Neuronal stem cell (in vitro differentiated cells): ENCODE results near the gene SOBP.
A peak's percentile ranks its signal among the peaks of the same experiment; 100 is the strongest.

Experiments
- DNase-seq: peaks from one replicate; pipeline ENCODE4 v3.0.0-alpha.2; 2013; ENCODE audit warnings: low spot score
- H2AFZ ChIP-seq: one replicate; pipeline ENCODE4 v1.6.1; 2013; ENCODE audit warnings: mild to moderate bottlenecking, low read length, inconsistent platforms
- H2AK5ac ChIP-seq: 2 replicates; pipeline ENCODE4 v1.6.1; 2013; ENCODE audit warnings: low read depth, mild to moderate bottlenecking, inconsistent platforms, low read length, moderate library complexity, mixed read lengths
- H2BK120ac ChIP-seq: 2 replicates; pipeline ENCODE4 v1.6.1; 2013; ENCODE audit warnings: low read depth, mild to moderate bottlenecking, inconsistent platforms, low read length, moderate library complexity, mixed read lengths
- H2BK12ac ChIP-seq: one replicate; pipeline ENCODE4 v1.6.1; 2013; ENCODE audit warnings: low read length, inconsistent platforms
- H2BK15ac ChIP-seq: 2 replicates; pipeline ENCODE4 v1.6.1; 2013; ENCODE audit warnings: mild to moderate bottlenecking, low read length, inconsistent platforms, mixed read lengths
- H2BK5ac ChIP-seq: one replicate; pipeline ENCODE4 v1.6.1; 2013; ENCODE audit warnings: inconsistent platforms, mild to moderate bottlenecking, low read length, moderate library complexity
- H3K14ac ChIP-seq: one replicate; pipeline ENCODE4 v1.6.1; 2013; ENCODE audit warnings: low read length, inconsistent platforms
- H3K18ac ChIP-seq: 2 replicates; pipeline ENCODE4 v1.6.1; 2013; ENCODE audit warnings: low read length, inconsistent platforms
- H3K23ac ChIP-seq: 2 replicates; pipeline ENCODE4 v1.6.1; 2013; ENCODE audit warnings: low read depth, mild to moderate bottlenecking, mixed read lengths, low read length, inconsistent platforms; ENCODE audit not compliant: poor library complexity
- H3K27ac ChIP-seq: replicated peaks from 3 replicates; pipeline ENCODE4 v1.5.1; 2013; ENCODE audit warnings: low read length, inconsistent platforms
- H3K27me3 ChIP-seq, 3 experiments: 2 replicates each; pipeline ENCODE4 v1.6.1; 2013; ENCODE audit warnings: low read length in 3 of 3, mild to moderate bottlenecking in 2 of 3, inconsistent platforms in 1 of 3, low read depth in 1 of 3, mixed read lengths in 1 of 3, moderate library complexity in 1 of 3; ENCODE audit not compliant: control insufficient read depth in 3 of 3, insufficient read depth in 3 of 3
- H3K36me3 ChIP-seq, 2 donors: replicated peaks in 1 of 2; 2 replicates each; pipeline ENCODE4 v1.6.1; 2013; ENCODE audit warnings: low read length in 2 of 2; ENCODE audit not compliant: control insufficient read depth in 2 of 2, insufficient read depth in 2 of 2
- H3K4ac ChIP-seq: 2 replicates; pipeline ENCODE4 v1.6.1; 2013; ENCODE audit warnings: inconsistent platforms, mild to moderate bottlenecking, low read length, moderate library complexity
- H3K4me1 ChIP-seq, 2 donors: 1 replicate in 1 of 2; 2 replicates in 1 of 2; pipeline ENCODE4 v1.6.1; 2013; ENCODE audit warnings: low read length in 2 of 2, low read depth in 1 of 2; ENCODE audit not compliant: control insufficient read depth in 2 of 2, insufficient read depth in 1 of 2
- H3K4me2 ChIP-seq: one replicate; pipeline ENCODE4 v1.6.1; 2013; ENCODE audit warnings: mild to moderate bottlenecking, low read length, inconsistent platforms; ENCODE audit not compliant: insufficient read depth, poor library complexity, severe bottlenecking
- H3K4me3 ChIP-seq, 2 donors: 2 replicates each; pipeline ENCODE4 v1.5.1; 2013; ENCODE audit warnings: low read length in 2 of 2, mild to moderate bottlenecking in 2 of 2, inconsistent platforms in 1 of 2, moderate library complexity in 1 of 2
- H3K79me1 ChIP-seq: one replicate; pipeline ENCODE4 v1.6.1; 2013; ENCODE audit warnings: low read depth, mild to moderate bottlenecking, inconsistent platforms, low read length, moderate library complexity
- H3K9ac ChIP-seq: one replicate; pipeline ENCODE4 v1.6.1; 2013; ENCODE audit warnings: mild to moderate bottlenecking, low read depth, low read length, inconsistent platforms; ENCODE audit not compliant: poor library complexity
- H3K9me3 ChIP-seq, 2 donors: replicated peaks in 1 of 2; 2 replicates each; pipeline versions ENCODE3 to v1.6.1; 2013; ENCODE audit warnings: low read length in 2 of 2, mild to moderate bottlenecking in 2 of 2, inconsistent platforms in 1 of 2, low read depth in 1 of 2, mixed read lengths in 1 of 2, moderate library complexity in 1 of 2; ENCODE audit not compliant: control insufficient read depth in 2 of 2, insufficient read depth in 1 of 2
- H4K8ac ChIP-seq: one replicate; pipeline ENCODE4 v1.6.1; 2013; ENCODE audit warnings: low read depth, mild to moderate bottlenecking, inconsistent platforms, low read length, moderate library complexity
- H4K91ac ChIP-seq: one replicate; pipeline ENCODE4 v1.6.1; 2013; ENCODE audit warnings: low read length, low read depth, mild to moderate bottlenecking, inconsistent platforms; ENCODE audit not compliant: poor library complexity
- WGBS, 2 donors: extraction: QIAGEN DNeasy Blood & Tissue Kit; methylation state at CpG; one replicate each; pipeline ENCODE4 v1.1.7; 2013; ENCODE audit warnings: missing lambda C conversion rate in 2 of 2, mixed read lengths in 1 of 2; ENCODE audit not compliant: insufficient read length in 2 of 2, insufficient replicate concordance in 1 of 2; ENCODE audit errors: extremely low coverage in 2 of 2; 5-methylcytosine and 5-hydroxymethylcytosine counted together

Gene SOBP

GRCh38 chr6:107624541-107624940 lies 134.6 kb downstream of the SOBP start:
- Histone ChIP-seq H3K9ac (no peak overlapping the region), H3K4ac (no peak overlapping the region), H3K36me3 (peaks cover 2 to 13% of the 10 kb centered on the region in 2 donors), H2AK5ac (no peak overlapping the region), H2BK15ac (no peak overlapping the region), H3K23ac (no peak overlapping the region), H3K27ac (no peak overlapping the region), H3K9me3 (no peaks in the 10 kb centered on the region), H3K4me3 (no peak overlapping the region), H3K79me1 (no peaks in the 10 kb centered on the region), H4K8ac (no peak overlapping the region), H3K18ac (no peak overlapping the region), H4K91ac (no peak overlapping the region), H3K14ac (no peak overlapping the region), H2BK5ac (no peak overlapping the region), H2AFZ (no peak overlapping the region), H2BK12ac (no peak overlapping the region), H3K4me2 (no peak overlapping the region), H3K27me3 (no peaks in the 10 kb centered on the region), H3K4me1 (peaks cover 14 to 26% of the 10 kb centered on the region in 2 donors), H2BK120ac (no peak overlapping the region)
- no peak for DNase-seq
- WGBS, 2 donors, result no CpG with 5 or more reads among the region's 1 CpG

GRCh38 chr6:107625264-107625663 lies 135.3 kb downstream of the SOBP start:
- Histone ChIP-seq H2AFZ (no peak overlapping the region), H3K4me1 (peaks cover 15 to 26% of the 10 kb centered on the region in 2 donors), H2BK12ac (no peak overlapping the region), H3K9me3 (no peaks in the 10 kb centered on the region), H3K36me3 (peaks cover 2 to 13% of the 10 kb centered on the region in 2 donors), H4K91ac (no peak overlapping the region), H2BK15ac (peak overlapping the region; percentile 20), H4K8ac (no peak overlapping the region), H3K14ac (no peak overlapping the region), H3K4ac (no peak overlapping the region), H2BK120ac (no peak overlapping the region), H3K27ac (no peak overlapping the region), H3K4me3 (no peak overlapping the region), H3K4me2 (no peak overlapping the region), H3K23ac (no peak overlapping the region), H2AK5ac (no peak overlapping the region), H2BK5ac (no peak overlapping the region), H3K9ac (no peak overlapping the region), H3K18ac (peak overlapping the region; percentile 28), H3K79me1 (no peaks in the 10 kb centered on the region), H3K27me3 (no peaks in the 10 kb centered on the region)
- no peak for DNase-seq
- no CpG with 5 or more reads among the region's 1 CpG for WGBS, 2 donors

GRCh38 chr6:107626645-107627044 lies 136.7 kb downstream of the SOBP start:
- Histone ChIP-seq H3K36me3 (peaks cover 2 to 16% of the 10 kb centered on the region in 2 donors), H3K23ac (no peak overlapping the region), H4K91ac (no peak overlapping the region), H3K9me3 (no peaks in the 10 kb centered on the region), H3K18ac (no peak overlapping the region), H3K27me3 (no peaks in the 10 kb centered on the region), H3K79me1 (no peaks in the 10 kb centered on the region), H2AFZ (no peak overlapping the region), H4K8ac (no peak overlapping the region), H2BK15ac (no peak overlapping the region), H3K4ac (no peak overlapping the region), H2BK120ac (no peak overlapping the region), H2BK12ac (no peak overlapping the region), H2BK5ac (no peak overlapping the region), H3K14ac (no peak overlapping the region), H3K27ac (no peak overlapping the region), H3K4me3 (no peak overlapping the region), H2AK5ac (no peak overlapping the region), H3K4me1 (peaks cover 14 to 17% of the 10 kb centered on the region in 2 donors), H3K9ac (no peak overlapping the region), H3K4me2 (no peak overlapping the region)
- no CpG with 5 or more reads among the region's 5 CpGs for WGBS, 2 donors
- DNase-seq, result no peak

GRCh38 chr6:107627969-107628368 lies 138.1 kb downstream of the SOBP start:
- H2BK15ac ChIP-seq, result no peak overlapping the region
- no peaks in the 10 kb centered on the region for H3K9me3 ChIP-seq
- H4K91ac ChIP-seq, result no peak overlapping the region
- no peak overlapping the region for H3K4me3 ChIP-seq
- H4K8ac ChIP-seq, result no peak overlapping the region
- H3K23ac ChIP-seq, result no peak overlapping the region
- H3K36me3 ChIP-seq, result peaks cover 0 to 13% of the 10 kb centered on the region in 2 donors
- H3K4me1 ChIP-seq, result peaks cover 14 to 17% of the 10 kb centered on the region in 2 donors
- DNase-seq, result no peak
- H2AFZ ChIP-seq, result no peak overlapping the region
- H2BK120ac ChIP-seq, result no peak overlapping the region
- H3K9ac ChIP-seq, result no peak overlapping the region
- H3K14ac ChIP-seq, result no peak overlapping the region
- no peaks in the 10 kb centered on the region for H3K27me3 ChIP-seq
- no CpG with 5 or more reads among the region's 4 CpGs for WGBS, 2 donors
- H3K79me1 ChIP-seq, result no peaks in the 10 kb centered on the region
- H3K27ac ChIP-seq, result no peak overlapping the region
- no peak overlapping the region for H3K4me2 ChIP-seq
- no peak overlapping the region for H3K4ac ChIP-seq
- H2BK12ac ChIP-seq, result no peak overlapping the region
- H2AK5ac ChIP-seq, result no peak overlapping the region
- H3K18ac ChIP-seq, result no peak overlapping the region
- H2BK5ac ChIP-seq, result no peak overlapping the region
